Measurements from ENCODE around the gene XPNPEP1. TPM values are rescaled to one million over a fixed set of nuclear protein-coding genes. Genes with fewer than 3 reads are reported as not detected.

Gene XPNPEP1
- total and polyA plus RNA-seq, 5 experiments from 2014 or later: 16.6 to 42.3 (median 19.9) TPM

DNA sequence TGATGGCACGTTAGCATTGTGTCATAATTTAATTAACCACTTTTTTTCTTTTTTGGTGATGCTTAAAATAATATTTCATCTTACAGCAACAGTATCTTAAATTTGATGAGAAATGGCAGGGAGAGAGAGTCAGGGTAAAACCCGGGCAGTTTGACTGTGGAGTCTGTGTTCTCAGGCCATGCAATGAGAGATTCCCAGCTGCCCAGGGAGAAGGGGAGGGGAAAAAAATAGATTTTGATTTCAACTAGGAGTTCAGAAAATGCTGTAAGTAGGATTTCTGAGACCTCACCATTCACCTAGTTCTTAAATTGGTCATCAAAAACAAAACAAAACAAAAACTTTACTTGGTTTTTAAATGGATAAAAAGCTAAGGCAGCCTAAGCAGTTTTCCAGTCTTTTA, 37.4 kb upstream of the XPNPEP1 start:
- Mint-ChIP-seq H3K4me3 (no peak overlapping the region), H3K36me3 (no peaks in the 10 kb centered on the region), H3K4me1 (peaks cover 0 to 4% (median 2%) of the 10 kb centered on the region in 4 donors), H3K27me3 (no peaks in the 10 kb centered on the region), H3K9me3 (peaks cover 0 to 2% (median 0%) of the 10 kb centered on the region in 9 donors), H3K27ac (peak overlapping the region in 2 of 10 donors; percentile 3 to 72)
- DNase-seq (no peak), ATAC-seq (no peak)
- POLR2A ChIA-PET: no interaction called here

- Mint-ChIP-seq H3K36me3 (no peaks in the 10 kb centered on the region), H3K4me3 (no peak overlapping the region), H3K27me3 (no peaks in the 10 kb centered on the region), H3K27ac (no peak overlapping the region), H3K4me1 (peaks cover 0 to 14% (median 7%) of the 10 kb centered on the region in 4 donors), H3K9me3 (peaks cover 0 to 2% (median 0%) of the 10 kb centered on the region in 9 donors)
- ATAC-seq: no peak
- no peak for DNase-seq
- POLR2A ChIA-PET: no interaction called here
These were observed 36.2 kb upstream of the XPNPEP1 start for GRCh38 chr10:109959259-109960145.

DNA sequence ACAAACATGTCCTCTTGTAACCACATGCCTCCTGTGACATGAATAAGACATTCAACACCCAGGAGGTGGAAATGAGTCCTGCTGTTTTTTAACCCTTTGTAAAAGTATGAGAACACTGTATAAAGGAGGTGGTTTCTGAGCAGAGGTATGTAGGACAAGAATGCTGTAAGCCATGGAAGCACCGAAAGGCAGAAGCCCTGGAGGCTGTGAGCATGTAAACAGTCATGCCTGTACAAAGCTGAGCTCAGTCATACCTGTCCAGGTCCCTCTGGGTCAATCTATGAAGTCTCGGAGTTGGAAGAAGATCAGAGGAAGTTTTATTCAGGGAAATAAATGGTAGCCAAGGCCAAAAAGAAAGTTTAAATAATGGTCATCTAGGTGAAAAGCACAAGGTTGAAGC, 34.7 kb upstream of the XPNPEP1 start:
- ATAC-seq: no peak
- Mint-ChIP-seq H3K4me3 (peak overlapping the region in 1 of 10 donors; percentile 24), H3K27ac (peak overlapping the region in 1 of 10 donors; percentile 40), H3K36me3 (no peaks in the 10 kb centered on the region), H3K27me3 (no peaks in the 10 kb centered on the region), H3K9me3 (peaks cover 0 to 2% (median 0%) of the 10 kb centered on the region in 9 donors), H3K4me1 (peaks cover 4 to 28% (median 12%) of the 10 kb centered on the region in 4 donors)
- POLR2A ChIA-PET: no interaction called here
- DNase-seq: no peak

DNA sequence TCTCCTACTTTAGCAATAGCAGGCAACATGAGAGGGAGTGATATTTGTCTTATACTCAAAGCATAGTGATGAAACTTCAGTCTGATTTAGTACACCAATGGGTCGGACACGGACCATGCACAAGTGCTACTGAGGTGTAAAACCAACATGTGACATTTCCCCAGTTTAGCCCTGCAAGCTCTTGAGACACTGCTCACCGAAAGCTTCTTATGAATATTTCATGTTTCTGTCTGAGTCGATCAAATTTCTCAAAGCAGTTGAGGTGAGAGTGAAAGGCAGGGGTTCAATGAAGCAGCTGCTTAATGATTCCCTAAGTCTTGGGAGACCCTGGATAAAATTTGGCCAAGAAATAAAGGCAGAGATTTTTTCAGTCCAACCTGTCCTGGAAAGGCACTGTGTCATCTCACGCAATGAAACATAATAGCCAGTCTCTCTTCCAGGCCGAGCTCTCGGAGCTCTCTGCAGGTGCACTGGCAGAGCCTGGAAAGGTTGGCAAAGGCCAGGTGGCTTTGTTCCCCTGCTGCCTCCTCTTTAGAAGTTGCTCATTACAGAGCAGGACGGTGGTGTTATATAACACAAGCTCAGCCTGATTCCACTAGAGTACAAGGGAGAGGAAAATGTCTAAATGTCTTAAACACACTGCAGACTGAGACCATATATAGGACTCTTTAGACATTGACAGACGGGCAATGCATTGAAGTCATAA, 33.9 kb upstream of the XPNPEP1 start:
- ATAC-seq: no peak
- Mint-ChIP-seq H3K4me3 (no peak overlapping the region), H3K9me3 (peaks cover 0 to 2% (median 0%) of the 10 kb centered on the region in 9 donors), H3K27me3 (no peaks in the 10 kb centered on the region), H3K27ac (no peak overlapping the region), H3K36me3 (peaks cover 0 to 2% (median 0%) of the 10 kb centered on the region in 3 donors), H3K4me1 (peaks cover 4 to 33% (median 13%) of the 10 kb centered on the region in 4 donors)
- POLR2A ChIA-PET: interaction anchor here (0.6 kb wide), 1 partner anchor 173 kb away, joined by 3 read pairs; no protein-coding TSS in a partner anchor
- no peak for DNase-seq

DNA sequence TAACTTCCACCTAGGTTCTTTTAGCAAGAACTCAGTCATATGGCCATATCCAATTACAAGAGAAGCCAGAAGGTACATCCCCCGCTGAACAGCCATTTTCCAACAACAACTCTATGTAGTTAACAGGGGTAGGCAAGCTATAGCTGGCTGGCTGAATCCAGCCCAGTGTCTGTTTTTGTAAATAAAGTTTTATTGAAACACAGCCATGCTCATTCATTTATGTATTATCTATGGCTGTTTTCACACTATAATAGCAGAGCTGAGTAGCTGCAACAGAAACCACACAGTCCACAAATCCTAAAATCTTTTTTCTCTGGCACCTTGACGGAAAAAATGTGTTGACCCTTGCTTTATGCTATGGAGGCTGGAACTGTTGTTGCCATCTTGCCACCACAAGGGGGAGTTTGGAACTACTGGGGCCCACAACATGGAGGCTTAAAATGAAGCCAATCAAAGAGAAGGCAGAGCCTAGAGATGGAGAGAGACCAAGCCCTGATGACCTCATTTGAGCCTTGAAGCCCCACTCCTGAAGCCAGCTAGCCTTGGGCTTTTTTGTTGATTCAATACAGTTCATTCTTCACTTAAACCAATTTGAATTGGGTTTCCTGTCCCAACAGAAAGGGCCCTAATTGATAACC, 33.3 kb upstream of the XPNPEP1 start:
- Mint-ChIP-seq H3K27me3 (no peaks in the 10 kb centered on the region), H3K4me1 (peaks cover 4 to 33% (median 13%) of the 10 kb centered on the region in 4 donors), H3K36me3 (peaks cover 0 to 3% (median 0%) of the 10 kb centered on the region in 3 donors), H3K27ac (no peak overlapping the region), H3K4me3 (no peak overlapping the region), H3K9me3 (peaks cover 0 to 2% (median 0%) of the 10 kb centered on the region in 9 donors)
- DNase-seq (no peak), ATAC-seq (peak in 1 of 2 donors; percentile 57)
- POLR2A ChIA-PET: no interaction called here

DNA sequence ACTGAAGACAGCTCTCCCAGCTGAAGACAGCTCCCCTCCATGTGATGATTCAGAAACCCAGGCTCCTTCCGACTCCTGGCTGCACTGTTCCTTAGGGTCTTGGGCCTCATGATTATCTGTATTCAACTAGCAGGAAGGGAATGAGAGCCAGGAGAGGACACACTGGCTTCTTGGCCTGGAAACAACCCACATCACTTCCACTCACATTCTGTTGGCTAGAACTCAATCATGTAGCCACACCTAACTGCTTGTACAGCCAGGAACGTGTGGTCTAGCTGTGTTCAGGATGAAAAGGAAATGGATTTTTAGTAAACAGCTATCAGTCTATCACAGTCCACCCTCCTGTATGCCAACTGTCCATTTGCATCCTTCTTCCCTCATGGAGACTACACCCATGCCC, 30.5 kb upstream of the XPNPEP1 start:
- H3K4me3 Mint-ChIP-seq: no peak overlapping the region
- ATAC-seq: no peak
- peaks cover 4 to 33% (median 13%) of the 10 kb centered on the region in 4 donors for H3K4me1 Mint-ChIP-seq
- no peak for DNase-seq
- POLR2A ChIA-PET: interaction anchor here (1.6 kb wide), 1 partner anchor 43 kb away, joined by 5 read pairs; no protein-coding TSS in a partner anchor
- no peak overlapping the region for H3K27ac Mint-ChIP-seq
- peaks cover 0 to 3% (median 0%) of the 10 kb centered on the region in 3 donors for H3K36me3 Mint-ChIP-seq
- peaks cover 0 to 2% (median 0%) of the 10 kb centered on the region in 9 donors for H3K9me3 Mint-ChIP-seq
- H3K27me3 Mint-ChIP-seq: no peaks in the 10 kb centered on the region

- H3K4me3 Mint-ChIP-seq: no peak overlapping the region
- H3K27me3 Mint-ChIP-seq: no peaks in the 10 kb centered on the region
- POLR2A ChIA-PET: interaction anchor here (0.8 kb wide), 1 partner anchor 12 kb away, joined by 3 read pairs; no protein-coding TSS in a partner anchor
- peaks cover 0 to 2% (median 0%) of the 10 kb centered on the region in 9 donors for H3K9me3 Mint-ChIP-seq
- no peak for ATAC-seq
- DNase-seq: no peak
- no peak overlapping the region for H3K27ac Mint-ChIP-seq
- H3K36me3 Mint-ChIP-seq: peaks cover 0 to 3% (median 0%) of the 10 kb centered on the region in 3 donors
- H3K4me1 Mint-ChIP-seq: peaks cover 4 to 33% (median 13%) of the 10 kb centered on the region in 4 donors
These were observed 29.2 kb upstream of the XPNPEP1 start for GRCh38 chr10:109952526-109952925.

- H3K36me3 Mint-ChIP-seq: peaks cover 0 to 2% (median 0%) of the 10 kb centered on the region in 3 donors
- ATAC-seq: no peak
- H3K27me3 Mint-ChIP-seq: no peaks in the 10 kb centered on the region
- peaks cover 2 to 10% (median 4%) of the 10 kb centered on the region in 4 donors for H3K4me1 Mint-ChIP-seq
- H3K27ac Mint-ChIP-seq: no peak overlapping the region
- DNase-seq: no peak
- H3K4me3 Mint-ChIP-seq: no peak overlapping the region
- no peaks in the 10 kb centered on the region for H3K9me3 Mint-ChIP-seq
- POLR2A ChIA-PET: interaction anchor here (0.7 kb wide), 1 partner anchor 40 kb away, joined by 5 read pairs; no protein-coding TSS in a partner anchor
These were observed 24.0 kb upstream of the XPNPEP1 start for GRCh38 chr10:109947111-109947920.

DNA sequence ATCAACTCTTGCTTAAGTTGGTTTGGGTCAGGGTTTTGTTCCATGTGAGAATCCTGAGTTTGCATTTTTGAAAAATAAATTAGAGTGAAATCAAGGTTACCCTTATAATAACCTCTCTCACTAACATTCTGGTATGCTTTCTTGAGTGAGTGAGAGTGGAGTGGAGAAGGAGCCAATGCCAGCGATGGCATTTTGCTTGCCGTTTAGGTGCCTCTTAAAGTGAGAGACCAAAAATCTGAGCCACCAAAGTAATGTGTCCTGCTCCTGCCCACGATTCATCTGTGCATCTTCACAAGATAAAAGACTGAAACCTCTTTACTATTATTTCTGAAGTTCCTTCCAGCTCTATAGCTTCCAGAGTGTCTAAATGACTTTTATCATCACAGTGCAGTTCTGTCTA, 23.4 kb upstream of the XPNPEP1 start:
- no peaks in the 10 kb centered on the region for H3K27me3 Mint-ChIP-seq
- POLR2A ChIA-PET: no interaction called here
- H3K9me3 Mint-ChIP-seq: no peaks in the 10 kb centered on the region
- H3K4me3 Mint-ChIP-seq: no peak overlapping the region
- H3K36me3 Mint-ChIP-seq: no peaks in the 10 kb centered on the region
- DNase-seq (no peak), ATAC-seq (no peak)
- no peak overlapping the region for H3K27ac Mint-ChIP-seq
- H3K4me1 Mint-ChIP-seq: peaks cover 4 to 10% (median 7%) of the 10 kb centered on the region in 4 donors

DNA sequence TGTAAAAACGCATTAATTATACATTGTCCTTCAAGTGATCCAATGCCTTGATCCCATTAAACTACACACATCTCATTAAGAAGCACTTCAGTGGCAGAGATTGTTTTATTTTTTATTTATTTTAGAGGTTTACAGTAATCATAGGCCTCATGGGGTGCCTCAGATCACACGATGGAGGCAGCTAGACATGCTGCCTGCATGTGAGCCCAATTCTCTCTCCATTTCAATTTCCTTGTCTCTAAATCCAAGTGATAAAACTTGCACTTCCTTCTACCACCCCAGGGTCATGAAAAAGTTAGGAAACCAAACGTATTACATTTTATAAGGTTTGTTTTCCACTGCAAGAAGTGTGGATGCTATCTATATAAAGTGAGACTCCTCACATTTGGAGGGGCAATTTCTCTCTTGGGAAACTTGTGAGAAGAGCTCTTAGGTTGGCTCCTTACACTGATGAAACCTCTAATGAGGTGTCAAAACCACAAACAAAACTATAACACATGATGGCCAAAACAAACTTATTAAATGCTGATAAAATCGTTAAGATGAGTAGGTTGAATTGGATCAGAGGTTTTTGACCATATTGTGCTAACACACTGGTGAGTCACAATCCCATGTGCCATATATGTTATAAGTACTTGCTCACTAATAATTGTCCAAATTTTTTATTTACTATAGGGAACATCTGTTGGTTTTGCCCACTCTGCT, 22.3 kb upstream of the XPNPEP1 start:
- POLR2A ChIA-PET: no interaction called here
- Mint-ChIP-seq H3K27ac (peak overlapping the region in 1 of 10 donors; percentile 17), H3K36me3 (no peaks in the 10 kb centered on the region), H3K9me3 (no peaks in the 10 kb centered on the region), H3K27me3 (no peaks in the 10 kb centered on the region), H3K4me3 (peak overlapping the region in 1 of 10 donors; percentile 6), H3K4me1 (peaks cover 4 to 18% (median 10%) of the 10 kb centered on the region in 4 donors)
- DNase-seq (no peak), ATAC-seq (no peak)

DNA sequence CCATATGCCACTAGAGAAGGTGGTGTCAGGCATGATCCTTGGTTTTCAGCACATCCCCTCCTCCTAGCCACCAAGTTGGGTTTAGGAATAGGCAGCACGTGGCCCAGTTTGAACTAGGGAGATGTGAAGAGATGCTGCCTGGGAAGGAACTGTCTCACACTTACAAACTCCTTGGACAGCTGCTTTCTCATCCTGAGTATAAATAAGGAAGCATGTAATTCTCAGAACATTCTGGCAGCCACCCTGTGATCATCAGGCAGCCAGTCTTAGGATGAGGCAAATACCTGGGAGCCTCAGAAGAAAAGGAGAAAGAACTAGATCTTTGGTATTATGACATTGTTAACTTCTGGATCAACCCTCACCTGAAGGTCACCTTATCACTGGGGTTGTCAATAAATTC, 21.3 kb upstream of the XPNPEP1 start:
- no peaks in the 10 kb centered on the region for H3K9me3 Mint-ChIP-seq
- ATAC-seq (no peak), DNase-seq (no peak)
- POLR2A ChIA-PET: no interaction called here
- H3K27ac Mint-ChIP-seq: peak overlapping the region in 1 of 10 donors; percentile 18
- H3K4me1 Mint-ChIP-seq: peaks cover 4 to 24% (median 17%) of the 10 kb centered on the region in 4 donors
- H3K27me3 Mint-ChIP-seq: no peaks in the 10 kb centered on the region
- no peaks in the 10 kb centered on the region for H3K36me3 Mint-ChIP-seq
- H3K4me3 Mint-ChIP-seq: no peak overlapping the region

Measured in naive thymus-derived CD8-positive, alpha-beta T cell (primary cell).